Motor neuron (in vitro differentiated cells): ENCODE measurements around the gene KPNA1. TPM values are rescaled to one million over a fixed set of nuclear protein-coding genes. Genes with fewer than 3 reads are reported as not detected.

ENCODE experiments used
- ATAC-seq, 8 experiments: fragments of 200-7000 bp; cut with Tn5 transposase; replicated peaks in 6 of 8; 2 replicates each; pipeline ENCODE4 v1.8.0; 2021; ENCODE audit warnings: mild to moderate bottlenecking in 8 of 8, moderate library complexity in 8 of 8
- H3K27ac ChIP-seq, 2 donors: fragments of 250-450 bp; sonication (Bioruptor Pico); 2 replicates each; pipeline ENCODE4 v1.9.0; 2021; ENCODE audit warnings: antibody characterized with exemption in 2 of 2, mild to moderate bottlenecking in 2 of 2, moderate library complexity in 1 of 2
- H3K4me1 ChIP-seq, 2 donors: fragments of 250-450 bp; sonication (Bioruptor Pico); replicated peaks in 1 of 2; 2 replicates each; pipeline ENCODE4 v1.6.1; 2021; ENCODE audit warnings: antibody characterized with exemption in 2 of 2, mild to moderate bottlenecking in 2 of 2, moderate library complexity in 1 of 2
- H3K4me3 ChIP-seq, 5 donors: fragments of 250-450 bp; sonication (Bioruptor Pico); 2 replicates each; pipeline ENCODE4 v1.9.0; 2021; ENCODE audit warnings: antibody characterized with exemption in 5 of 5, mild to moderate bottlenecking in 5 of 5, moderate library complexity in 4 of 5
- WGBS, 10 experiments: fragments of 450-650 bp; shearing (Covaris generic); methylation state at CpG; one replicate each; pipeline ENCODE4 v1.0.0; 2022; 5-methylcytosine and 5-hydroxymethylcytosine counted together
- in situ Hi-C, 9 experiments: fragments of 400-800 bp; cut with MboI; loops; one replicate each; pipeline ENCODE4 v1.15.0; 2021; ENCODE audit warnings: low sequenced_read_pairs in 9 of 9, low pct_unique_long_range_greater_than_20kb in 2 of 9; ENCODE audit not compliant: unreplicated experiment in 9 of 9
- total RNA-seq, 8 experiments: library from RNA; unstranded; fragments of 300-600 nt; gene quantifications; 2 replicates each; pipeline versions ENCODE4 v1.2.3 to v1.2.4, GENCODE V29; 2022

KPNA1 gene
- total RNA-seq, 8 experiments from 2014 or later = 24.1 to 48.9 (median 36.2) TPM

GRCh38 chr3:122377975-122378374 lies 136.8 kb downstream of the KPNA1 start:
- in situ Hi-C loops = loop anchor here in 1 of 9 experiments (10.0 kb wide), 1 partner anchor 273 kb away; no protein-coding TSS in a partner anchor
- Histone ChIP-seq H3K4me3 (no peak overlapping the region), H3K27ac (no peak overlapping the region), H3K4me1 (peaks cover 4 to 6% of the 10 kb centered on the region in 2 donors)
- ATAC-seq = no peak
- WGBS, 10 experiments = 91 to 96% (median 94%) methylated on average over 3 to 4 of the region's 4 CpGs; no CpG with 5 or more reads in 2 of the 10 experiments

DNA sequence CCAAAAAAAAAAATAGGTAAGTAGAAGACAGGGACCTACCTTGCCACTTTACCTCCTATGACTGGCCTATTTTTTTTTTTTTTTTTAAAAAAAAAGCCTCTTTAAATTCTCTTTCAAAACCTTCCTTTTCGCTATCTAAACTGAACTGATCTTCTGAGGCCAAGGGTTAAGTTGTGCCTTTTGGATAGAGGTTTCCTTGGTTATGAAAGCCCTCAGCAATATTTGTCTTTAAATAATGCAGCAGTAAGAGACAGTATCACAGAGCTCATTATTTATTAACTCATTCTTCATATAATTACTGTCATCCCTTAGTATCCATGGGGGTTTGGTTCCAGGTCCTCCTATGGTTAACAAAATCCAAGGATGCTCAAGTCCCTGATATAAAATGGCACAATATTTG lies 140.7 kb downstream of the KPNA1 start:
- Histone ChIP-seq H3K4me3 (no peak overlapping the region), H3K27ac (no peak overlapping the region), H3K4me1 (no peaks in the 10 kb centered on the region)
- in situ Hi-C loops = loop anchor here in 1 of 9 experiments (10.0 kb wide), 1 partner anchor 269 kb away; no protein-coding TSS in a partner anchor
- WGBS, 10 experiments = 100% methylated on average over 1 of the region's 1 CpG; no CpG with 5 or more reads in 2 of the 10 experiments
- no peak for ATAC-seq

Other genes starting within 250 kb of the KPNA1 start
- gene CSTA, start 189.7 kb downstream of the KPNA1 start, total RNA-seq = 1 to 10 TPM in 2 of 8 experiments, under 1 TPM in 3, not detected in 3; 0.16 to 4.5 (median 0.85) TPM
- 10 to 100 TPM; 25.7 to 91.3 (median 51.9) TPM for gene MIX23, start 131.7 kb downstream of the KPNA1 start, total RNA-seq
- gene FAM162A, start 130.8 kb downstream of the KPNA1 start, total RNA-seq = 10 to 100 TPM; 12.2 to 51.7 (median 44.2) TPM
- gene WDR5B, start 98.9 kb downstream of the KPNA1 start, total RNA-seq = 1 to 10 TPM; 5.2 to 9.2 (median 6.8) TPM
- 100 to 1,000 TPM in 1 of 8 experiments, 10 to 100 TPM in 3, 1 to 10 TPM in 2, under 1 TPM in 2; 0.33 to 139 (median 9.8) TPM for gene PARP9, start 49.4 kb upstream of the KPNA1 start, total RNA-seq
- 10 to 100 TPM in 4 of 8 experiments, 1 to 10 TPM in 1, under 1 TPM in 3; 0.11 to 51.3 (median 7.2) TPM for gene DTX3L, start 49.4 kb upstream of the KPNA1 start, total RNA-seq
- 1 to 10 TPM in 1 of 8 experiments, under 1 TPM in 6, not detected in 1; 0.04 to 2.2 (median 0.28) TPM for gene PARP15, start 62.7 kb upstream of the KPNA1 start, total RNA-seq
- gene PARP14, start 165.9 kb upstream of the KPNA1 start, total RNA-seq = 10 to 100 TPM in 4 of 8 experiments, 1 to 10 TPM in 2, under 1 TPM in 2; 0.49 to 75.3 (median 18.3) TPM